SK-N-SH (cell line): ENCODE data around the gene PPA1.

Experiments used
- TF ChIP-seq, protein P1 (sequence below): fragments of 200-600 bp; sonication (generic); IDR thresholded peaks from 2 replicates; pipeline ENCODE4 v1.6.1; 2017; ENCODE audit warnings: antibody characterized with exemption, mild to moderate bottlenecking, moderate library complexity
- TF ChIP-seq, protein P2 (sequence below): IDR thresholded peaks from 2 replicates; pipeline ENCODE4 v1.4.0; 2012; ENCODE audit warnings: low read depth

GRCh38 chr10:70255329-70256299 is 22.4 kb upstream of the PPA1 start:
- TF ChIP-seq, protein P1, sequence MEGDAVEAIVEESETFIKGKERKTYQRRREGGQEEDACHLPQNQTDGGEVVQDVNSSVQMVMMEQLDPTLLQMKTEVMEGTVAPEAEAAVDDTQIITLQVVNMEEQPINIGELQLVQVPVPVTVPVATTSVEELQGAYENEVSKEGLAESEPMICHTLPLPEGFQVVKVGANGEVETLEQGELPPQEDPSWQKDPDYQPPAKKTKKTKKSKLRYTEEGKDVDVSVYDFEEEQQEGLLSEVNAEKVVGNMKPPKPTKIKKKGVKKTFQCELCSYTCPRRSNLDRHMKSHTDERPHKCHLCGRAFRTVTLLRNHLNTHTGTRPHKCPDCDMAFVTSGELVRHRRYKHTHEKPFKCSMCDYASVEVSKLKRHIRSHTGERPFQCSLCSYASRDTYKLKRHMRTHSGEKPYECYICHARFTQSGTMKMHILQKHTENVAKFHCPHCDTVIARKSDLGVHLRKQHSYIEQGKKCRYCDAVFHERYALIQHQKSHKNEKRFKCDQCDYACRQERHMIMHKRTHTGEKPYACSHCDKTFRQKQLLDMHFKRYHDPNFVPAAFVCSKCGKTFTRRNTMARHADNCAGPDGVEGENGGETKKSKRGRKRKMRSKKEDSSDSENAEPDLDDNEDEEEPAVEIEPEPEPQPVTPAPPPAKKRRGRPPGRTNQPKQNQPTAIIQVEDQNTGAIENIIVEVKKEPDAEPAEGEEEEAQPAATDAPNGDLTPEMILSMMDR, result no peak
- TF ChIP-seq, protein P2, sequence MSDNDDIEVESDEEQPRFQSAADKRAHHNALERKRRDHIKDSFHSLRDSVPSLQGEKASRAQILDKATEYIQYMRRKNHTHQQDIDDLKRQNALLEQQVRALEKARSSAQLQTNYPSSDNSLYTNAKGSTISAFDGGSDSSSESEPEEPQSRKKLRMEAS, result no peak
